Ishikawa (cell line): ENCODE data around the gene PINLYP.

Experiments
- CEBPB ChIP-seq: IDR thresholded peaks from 2 replicates; pipeline ENCODE4 v1.6.1; 2012
- CREB1 ChIP-seq: IDR thresholded peaks from 2 replicates; pipeline ENCODE4 v1.6.1; 2012; ENCODE audit warnings: low read depth
- EGR1 ChIP-seq: IDR thresholded peaks from 2 replicates; pipeline ENCODE4 v1.6.1; 2012
- EP300 ChIP-seq: IDR thresholded peaks from 2 replicates; pipeline ENCODE4 v1.6.1; 2012; ENCODE audit warnings: borderline replicate concordance
- FOXM1 ChIP-seq: IDR thresholded peaks from 2 replicates; pipeline ENCODE4 v1.6.1; 2012; ENCODE audit warnings: low read depth, borderline replicate concordance
- MAX ChIP-seq: IDR thresholded peaks from 2 replicates; pipeline ENCODE4 v1.6.1; 2012
- NFIC ChIP-seq: IDR thresholded peaks from 2 replicates; pipeline ENCODE4 v1.6.1; 2012
- RAD21 ChIP-seq: IDR thresholded peaks from 2 replicates; pipeline ENCODE4 v1.6.1; 2012; ENCODE audit warnings: low read depth
- REST ChIP-seq: IDR thresholded peaks from 2 replicates; pipeline ENCODE4 v1.6.1; 2012; ENCODE audit warnings: low read depth, mild to moderate bottlenecking
- TAF1 ChIP-seq: IDR thresholded peaks from 2 replicates; pipeline ENCODE4 v1.6.1; 2012; ENCODE audit warnings: low read depth, mild to moderate bottlenecking
- TCF12 ChIP-seq: IDR thresholded peaks from 2 replicates; pipeline ENCODE4 v1.6.1; 2012; ENCODE audit warnings: low read depth
- TEAD4 ChIP-seq: IDR thresholded peaks from 2 replicates; pipeline ENCODE4 v1.6.1; 2012
- USF1 ChIP-seq: IDR thresholded peaks from 2 replicates; pipeline ENCODE4 v1.6.1; 2012
- YY1 ChIP-seq: IDR thresholded peaks from 2 replicates; pipeline ENCODE4 v1.6.1; 2012; ENCODE audit warnings: low read depth
- ZBTB7A ChIP-seq: IDR thresholded peaks from 2 replicates; pipeline ENCODE4 v1.6.1; 2012; ENCODE audit warnings: low read depth

The PINLYP gene

GRCh38 chr19:43616954-43617353 is 41.4 kb downstream of the PINLYP start:
- no peak for TF ChIP-seq NFIC
- no peak for TF ChIP-seq ZBTB7A
- TF ChIP-seq TCF12 = no peak

- no peak for TF ChIP-seq MAX
- TF ChIP-seq REST = no peak
- TF ChIP-seq NFIC = no peak
- TF ChIP-seq YY1 = no peak
- no peak for TF ChIP-seq EP300
- TF ChIP-seq TEAD4 = no peak
- no peak for TF ChIP-seq CEBPB
- TF ChIP-seq TAF1 = no peak
- TF ChIP-seq CREB1 = no peak
- no peak for TF ChIP-seq RAD21
- no peak for TF ChIP-seq ZBTB7A
- no peak for TF ChIP-seq EGR1
- TF ChIP-seq USF1 = no peak
- TF ChIP-seq TCF12 = no peak
- no peak for TF ChIP-seq FOXM1
Observed at GRCh38 chr19:43618921-43619261, 43.3 kb downstream of the PINLYP start.

GRCh38 chr19:43619262-43620060 is 43.9 kb downstream of the PINLYP start, which contains the start of gene ZNF428:
ZNF428 (minus strand) TSS chr19:43619629; CDS start chr19:43614304, 5,325 bp downstream.
- TF ChIP-seq USF1 (no peak), TAF1 (peak; percentile 20; the same call in 1 of the 2 replicates), TEAD4 (0 out of 2 replicates have a peak, but pooled peaks have one; percentile 9), MAX (peak; percentile 79), CEBPB (no peak; the same call in 1 of the 2 replicates), ZBTB7A (peak; percentile 88)

GRCh38 chr19:43620061-43621001 is 44.7 kb downstream of the PINLYP start:
- TF ChIP-seq ZBTB7A (no peak), MAX (no peak; the same call in 1 of the 2 replicates)

- TF ChIP-seq YY1 = no peak
- TF ChIP-seq TCF12 = no peak
- TF ChIP-seq CREB1 = no peak
- no peak for TF ChIP-seq EGR1
- TF ChIP-seq FOXM1 = no peak
- no peak for TF ChIP-seq TEAD4
Observed at GRCh38 chr19:43622070-43622469, 46.5 kb downstream of the PINLYP start.

GRCh38 chr19:43622956-43623355 is 47.4 kb downstream of the PINLYP start:
- TF ChIP-seq CEBPB (no peak), FOXM1 (no peak), MAX (no peak), EP300 (no peak), RAD21 (no peak), ZBTB7A (no peak), YY1 (no peak), CREB1 (no peak), TCF12 (no peak), TEAD4 (no peak), EGR1 (no peak)
